AG04450 (cell line): ENCODE measurements around the gene BST2. TPM values are rescaled to one million over a fixed set of nuclear protein-coding genes. Genes with fewer than 3 reads are reported as not detected.

Experiments
- CTCF ChIA-PET: fragments of 300-600, 350-600 bp; formaldehyde crosslinking; extraction: SDS; loops from one replicate; lab custom pipeline; 2022; ENCODE audit warnings: antibody characterized with exemption, inconsistent platforms; lab: Charles Lee
- POLR2A ChIA-PET: fragments of 350-600 bp; formaldehyde crosslinking; extraction: SDS; loops from one replicate; lab custom pipeline; 2021; ENCODE audit warnings: antibody characterized with exemption, inconsistent platforms; lab: Yijun Ruan, JAX
- DNase-seq: peaks from one replicate; pipeline ENCODE4 v3.0.0-alpha.2; 2011; ENCODE audit warnings: low read depth, low spot score
- H3K27ac ChIP-seq: one replicate; pipeline ENCODE4 v1.5.1; 2012; ENCODE audit warnings: low read depth, low read length, control low read depth
- H3K27me3 ChIP-seq: one replicate; pipeline ENCODE4 v1.6.0; 2012; ENCODE audit warnings: low read length; ENCODE audit not compliant: control insufficient read depth, insufficient read depth
- H3K4me3 ChIP-seq: 2 replicates; pipeline ENCODE4 v1.5.1; 2011; ENCODE audit warnings: mild to moderate bottlenecking, low read depth, low read length, control low read depth
- H3K9me3 ChIP-seq: 2 replicates; pipeline ENCODE4 v1.5.1; 2012; ENCODE audit warnings: low read length; ENCODE audit not compliant: control insufficient read depth, insufficient read depth
- polyA plus RNA-seq: library from polyadenylated mRNA; depleted of rRNA; stranded (reverse); fragments of >200 nt; gene quantifications from 2 replicates; pipeline ENCODE4 v1.2.3, GENCODE V29; 2011
- TF ChIP-seq, protein P1 (sequence below): IDR thresholded peaks from 2 replicates; pipeline ENCODE4 v1.5.1; 2011; ENCODE audit warnings: low read depth, low read length, control low read depth, inconsistent platforms

The BST2 gene
- polyA plus RNA-seq, 1 experiment = 1.9 TPM

DNA sequence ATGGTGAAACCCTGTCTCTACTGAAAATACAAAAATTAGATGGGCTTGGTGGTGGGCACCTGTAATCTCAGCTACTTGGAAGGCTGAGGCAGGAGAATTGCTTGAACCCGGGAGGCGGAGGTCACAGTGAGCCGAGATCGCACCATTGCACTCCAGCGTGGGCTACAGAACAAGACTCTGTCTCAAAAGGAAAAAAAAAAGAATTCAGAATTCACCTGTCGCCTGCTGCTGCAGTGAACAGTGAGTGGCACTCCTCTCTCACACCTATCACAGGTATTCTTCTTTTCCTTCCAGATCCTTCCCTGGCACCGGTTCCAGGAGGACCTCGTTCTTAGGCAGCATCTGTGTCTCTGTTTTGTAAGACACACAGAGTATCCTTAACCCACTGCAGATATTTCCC, 8.7 kb upstream of the BST2 start:
- no peak for DNase-seq
- H3K4me3 ChIP-seq = no peak overlapping the region
- no peak overlapping the region for H3K27ac ChIP-seq
- ChIA-PET CTCF (interaction anchor here (1.4 kb wide), 1 partner anchor 109 kb away, joined by 4 read pairs; the partner anchor contains the start of gene MRPL34), POLR2A (no interaction called here)
- no peaks in the 10 kb centered on the region for H3K9me3 ChIP-seq
- TF ChIP-seq, protein P1, sequence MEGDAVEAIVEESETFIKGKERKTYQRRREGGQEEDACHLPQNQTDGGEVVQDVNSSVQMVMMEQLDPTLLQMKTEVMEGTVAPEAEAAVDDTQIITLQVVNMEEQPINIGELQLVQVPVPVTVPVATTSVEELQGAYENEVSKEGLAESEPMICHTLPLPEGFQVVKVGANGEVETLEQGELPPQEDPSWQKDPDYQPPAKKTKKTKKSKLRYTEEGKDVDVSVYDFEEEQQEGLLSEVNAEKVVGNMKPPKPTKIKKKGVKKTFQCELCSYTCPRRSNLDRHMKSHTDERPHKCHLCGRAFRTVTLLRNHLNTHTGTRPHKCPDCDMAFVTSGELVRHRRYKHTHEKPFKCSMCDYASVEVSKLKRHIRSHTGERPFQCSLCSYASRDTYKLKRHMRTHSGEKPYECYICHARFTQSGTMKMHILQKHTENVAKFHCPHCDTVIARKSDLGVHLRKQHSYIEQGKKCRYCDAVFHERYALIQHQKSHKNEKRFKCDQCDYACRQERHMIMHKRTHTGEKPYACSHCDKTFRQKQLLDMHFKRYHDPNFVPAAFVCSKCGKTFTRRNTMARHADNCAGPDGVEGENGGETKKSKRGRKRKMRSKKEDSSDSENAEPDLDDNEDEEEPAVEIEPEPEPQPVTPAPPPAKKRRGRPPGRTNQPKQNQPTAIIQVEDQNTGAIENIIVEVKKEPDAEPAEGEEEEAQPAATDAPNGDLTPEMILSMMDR = no peak
- peaks cover 9% of the 10 kb centered on the region for H3K27me3 ChIP-seq

DNA sequence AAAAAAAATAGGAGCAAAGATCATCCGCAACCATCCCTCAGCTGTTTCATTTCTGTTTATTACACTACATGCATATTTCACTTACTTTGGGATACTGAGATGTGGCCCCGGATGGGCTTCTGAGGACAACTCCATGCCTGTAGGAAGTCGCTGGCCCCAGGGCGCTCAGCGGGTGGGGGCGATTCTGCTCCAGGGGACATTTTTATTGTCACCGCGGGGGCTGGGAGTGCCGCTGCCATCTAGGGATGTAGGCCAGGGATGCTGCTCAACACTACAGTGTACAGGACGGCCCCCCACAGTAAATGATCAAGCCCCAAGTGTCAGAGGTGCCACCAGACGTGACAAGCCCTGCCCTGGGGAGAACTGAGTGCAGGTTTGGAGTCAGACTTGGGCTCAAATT, 6.4 kb upstream of the BST2 start:
- Histone ChIP-seq H3K27me3 (peaks cover 9% of the 10 kb centered on the region), H3K27ac (no peak overlapping the region), H3K4me3 (no peak overlapping the region), H3K9me3 (no peaks in the 10 kb centered on the region)
- no peak for DNase-seq
- TF ChIP-seq, protein P1 = no peak
- POLR2A ChIA-PET = interaction anchor here (0.6 kb wide), 1 partner anchor 15 kb away, joined by 3 read pairs; no protein-coding TSS in a partner anchor
- CTCF ChIA-PET = interaction anchor here (1.7 to 2.8 kb wide), 2 partner anchors 26 to 55 kb away, joined by 3 to 10 read pairs; no protein-coding TSS in a partner anchor

DNA sequence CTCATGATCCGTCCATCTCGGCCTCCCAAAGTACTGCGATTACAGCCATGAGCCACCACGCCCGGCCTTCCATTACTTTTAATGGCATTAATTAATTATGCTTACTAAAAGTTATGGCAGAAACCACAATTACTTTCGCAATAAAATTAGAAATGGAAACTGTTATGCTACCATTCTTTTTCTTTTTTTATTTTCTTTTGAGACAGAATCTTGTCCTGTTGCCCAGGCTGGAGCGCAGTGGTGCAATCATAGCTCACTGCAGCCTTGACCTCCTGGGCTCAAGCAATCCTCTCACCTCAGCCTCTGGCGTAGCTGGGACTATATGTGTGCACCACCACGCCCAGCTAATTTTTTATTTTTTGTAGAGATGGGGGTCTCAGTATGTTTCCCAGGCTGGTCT, 4.6 kb upstream of the BST2 start:
- no peak for DNase-seq
- ChIA-PET POLR2A (no interaction called here), CTCF (no interaction called here)
- no peaks in the 10 kb centered on the region for H3K9me3 ChIP-seq
- H3K27ac ChIP-seq = no peak overlapping the region
- peaks cover 7% of the 10 kb centered on the region for H3K27me3 ChIP-seq
- TF ChIP-seq, protein P1 = no peak
- no peak overlapping the region for H3K4me3 ChIP-seq

DNA sequence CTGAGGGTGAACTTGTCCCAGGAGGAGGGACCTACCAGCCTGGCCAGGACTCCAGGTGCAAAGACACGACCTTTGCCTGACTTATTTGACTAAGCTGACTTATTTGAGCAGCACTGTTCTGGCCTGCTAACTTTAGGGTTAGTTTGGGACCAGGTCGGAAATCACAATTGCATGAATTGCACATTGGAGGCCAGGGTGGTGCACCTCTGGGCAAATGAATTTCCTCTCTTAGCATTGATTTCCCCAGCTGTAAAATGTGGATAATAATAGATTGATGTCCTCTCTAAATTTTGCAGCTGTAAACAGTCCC, 1.4 kb upstream of the BST2 start:
- POLR2A ChIA-PET = no interaction called here
- H3K27ac ChIP-seq = no peak overlapping the region
- no peak for DNase-seq
- TF ChIP-seq, protein P1 = no peak
- peaks cover 2% of the 10 kb centered on the region for H3K27me3 ChIP-seq
- no peaks in the 10 kb centered on the region; the same call in 1 of the 2 replicates for H3K9me3 ChIP-seq
- no peak overlapping the region for H3K4me3 ChIP-seq
- CTCF ChIA-PET = no interaction called here

DNA sequence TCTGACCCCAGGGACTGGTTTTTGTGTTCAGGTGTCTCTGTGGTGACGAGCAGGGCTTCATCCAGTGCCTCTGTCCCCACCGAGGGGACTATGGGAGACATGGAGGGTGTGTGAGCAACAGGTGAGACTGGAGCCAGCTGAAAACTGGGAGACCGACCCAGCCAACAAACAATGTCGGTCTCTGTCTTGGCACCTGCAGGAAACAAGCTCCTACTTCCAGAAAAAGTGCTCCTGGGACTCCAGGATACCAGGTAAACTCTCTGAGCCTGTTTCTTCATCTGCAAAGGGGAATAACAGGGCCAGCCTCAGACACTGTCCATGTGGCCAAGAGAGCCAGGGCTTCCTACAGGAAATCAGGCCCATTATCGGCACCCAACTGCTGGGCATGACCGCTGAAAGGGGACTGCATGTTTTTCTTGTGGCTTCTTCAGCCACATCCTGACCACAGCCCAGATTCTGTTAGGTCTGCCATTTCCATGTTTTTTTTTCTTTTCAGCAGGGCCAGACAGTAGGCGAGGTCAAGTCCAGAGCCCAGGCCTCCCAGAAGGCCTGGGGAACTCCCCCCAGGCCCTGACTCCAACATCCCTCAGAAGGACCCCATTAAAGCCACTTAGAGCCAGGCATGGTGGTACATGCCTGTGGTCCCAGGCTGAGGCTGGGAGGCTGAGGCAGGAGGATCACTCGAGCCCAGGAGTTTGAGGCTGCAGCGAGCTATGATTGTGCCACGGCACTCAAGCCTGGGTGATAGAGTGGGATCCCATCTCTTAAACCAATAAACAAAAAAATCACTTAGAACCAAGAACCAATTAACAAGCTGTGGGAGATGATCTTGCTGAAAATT, 836 bp upstream of the BST2 start:
- Histone ChIP-seq H3K4me3 (no peak overlapping the region), H3K9me3 (no peaks in the 10 kb centered on the region; the same call in 1 of the 2 replicates), H3K27me3 (peaks cover 2% of the 10 kb centered on the region), H3K27ac (no peak overlapping the region)
- ChIA-PET CTCF (interaction anchor here (1.3 kb wide), 1 partner anchor 16 kb away, joined by 3 read pairs; no protein-coding TSS in a partner anchor), POLR2A (no interaction called here)
- no peak for DNase-seq
- TF ChIP-seq, protein P1 = no peak
